GM10248 (cell line): ENCODE data around the gene PLN.

Experiments used
- CTCF ChIA-PET: fragments of 300-600 bp; sonication (Branson Sonifier 250); formaldehyde crosslinking; extraction: SDS; loops from one replicate; lab custom pipeline; 2021; ENCODE audit warnings: antibody characterized with exemption; lab: Yijun Ruan, JAX
- POLR2A ChIA-PET: fragments of 350-650 bp; sonication (Branson Sonifier 250); formaldehyde crosslinking; extraction: SDS; loops from one replicate; lab custom pipeline; 2020; ENCODE audit warnings: antibody characterized with exemption; lab: Yijun Ruan, JAX
- DNase-seq: peaks from one replicate; pipeline ENCODE4 v3.0.0; 2012; ENCODE audit errors: extremely low spot score
- TF ChIP-seq, protein P1 (sequence below): IDR thresholded peaks from 2 replicates; pipeline ENCODE4 v1.5.1; 2012; ENCODE audit warnings: mild to moderate bottlenecking, low read depth; ENCODE audit errors: extremely low read depth, missing control alignments, control extremely low read depth

The PLN gene

GRCh38 chr6:118530942-118531341 is 17.2 kb upstream of the PLN start:
- POLR2A ChIA-PET = no interaction called here

GRCh38 chr6:118535176-118535844 is 12.8 kb upstream of the PLN start:
- DNase-seq = no peak
- TF ChIP-seq, protein P1, sequence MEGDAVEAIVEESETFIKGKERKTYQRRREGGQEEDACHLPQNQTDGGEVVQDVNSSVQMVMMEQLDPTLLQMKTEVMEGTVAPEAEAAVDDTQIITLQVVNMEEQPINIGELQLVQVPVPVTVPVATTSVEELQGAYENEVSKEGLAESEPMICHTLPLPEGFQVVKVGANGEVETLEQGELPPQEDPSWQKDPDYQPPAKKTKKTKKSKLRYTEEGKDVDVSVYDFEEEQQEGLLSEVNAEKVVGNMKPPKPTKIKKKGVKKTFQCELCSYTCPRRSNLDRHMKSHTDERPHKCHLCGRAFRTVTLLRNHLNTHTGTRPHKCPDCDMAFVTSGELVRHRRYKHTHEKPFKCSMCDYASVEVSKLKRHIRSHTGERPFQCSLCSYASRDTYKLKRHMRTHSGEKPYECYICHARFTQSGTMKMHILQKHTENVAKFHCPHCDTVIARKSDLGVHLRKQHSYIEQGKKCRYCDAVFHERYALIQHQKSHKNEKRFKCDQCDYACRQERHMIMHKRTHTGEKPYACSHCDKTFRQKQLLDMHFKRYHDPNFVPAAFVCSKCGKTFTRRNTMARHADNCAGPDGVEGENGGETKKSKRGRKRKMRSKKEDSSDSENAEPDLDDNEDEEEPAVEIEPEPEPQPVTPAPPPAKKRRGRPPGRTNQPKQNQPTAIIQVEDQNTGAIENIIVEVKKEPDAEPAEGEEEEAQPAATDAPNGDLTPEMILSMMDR = no peak
- ChIA-PET CTCF (interaction anchor here (1.1 kb wide), 2 partner anchors 10 to 30 kb away, joined by 3 to 4 read pairs; no protein-coding TSS in a partner anchor), POLR2A (no interaction called here)

More at GRCh38 chr6:118530942-118531341, 17.2 kb upstream of the PLN start:
- TF ChIP-seq, protein P1 = no peak
- CTCF ChIA-PET = interaction anchor here (1.2 kb wide), 1 partner anchor 9 kb away, joined by 4 read pairs; no protein-coding TSS in a partner anchor
- DNase-seq = no peak

GRCh38 chr6:118536478-118536877 is 11.6 kb upstream of the PLN start:
- CTCF ChIA-PET = interaction anchor here (1.1 kb wide), 2 partner anchors 8 to 29 kb away, joined by 3 to 4 read pairs; no protein-coding TSS in a partner anchor
- DNase-seq = no peak
- POLR2A ChIA-PET = no interaction called here
- TF ChIP-seq, protein P1 = no peak

DNA sequence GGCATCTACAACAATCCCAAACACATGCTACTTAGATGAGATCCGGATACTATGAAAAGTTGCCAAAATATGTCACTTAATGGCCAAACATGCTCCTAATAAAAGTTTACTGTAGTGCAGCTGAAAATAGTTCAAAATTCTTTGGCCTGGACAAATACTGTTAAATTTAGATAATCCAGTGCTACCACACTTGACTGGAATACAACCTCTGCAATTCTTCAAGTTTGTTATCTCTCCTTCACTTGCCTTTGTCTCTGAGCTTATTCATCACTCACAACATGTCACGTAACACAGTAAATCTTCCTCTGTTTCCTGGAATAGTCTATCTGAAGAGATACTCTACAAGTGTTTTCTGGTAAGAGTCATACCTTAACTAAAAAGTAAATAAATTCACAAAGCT is 10.5 kb upstream of the PLN start:
- ChIA-PET POLR2A (no interaction called here), CTCF (interaction anchor here (1.2 to 1.5 kb wide), 2 partner anchors 27 to 218 kb away, joined by 3 to 4 read pairs; no protein-coding TSS in a partner anchor)
- DNase-seq = no peak
- TF ChIP-seq, protein P1 = no peak

DNA sequence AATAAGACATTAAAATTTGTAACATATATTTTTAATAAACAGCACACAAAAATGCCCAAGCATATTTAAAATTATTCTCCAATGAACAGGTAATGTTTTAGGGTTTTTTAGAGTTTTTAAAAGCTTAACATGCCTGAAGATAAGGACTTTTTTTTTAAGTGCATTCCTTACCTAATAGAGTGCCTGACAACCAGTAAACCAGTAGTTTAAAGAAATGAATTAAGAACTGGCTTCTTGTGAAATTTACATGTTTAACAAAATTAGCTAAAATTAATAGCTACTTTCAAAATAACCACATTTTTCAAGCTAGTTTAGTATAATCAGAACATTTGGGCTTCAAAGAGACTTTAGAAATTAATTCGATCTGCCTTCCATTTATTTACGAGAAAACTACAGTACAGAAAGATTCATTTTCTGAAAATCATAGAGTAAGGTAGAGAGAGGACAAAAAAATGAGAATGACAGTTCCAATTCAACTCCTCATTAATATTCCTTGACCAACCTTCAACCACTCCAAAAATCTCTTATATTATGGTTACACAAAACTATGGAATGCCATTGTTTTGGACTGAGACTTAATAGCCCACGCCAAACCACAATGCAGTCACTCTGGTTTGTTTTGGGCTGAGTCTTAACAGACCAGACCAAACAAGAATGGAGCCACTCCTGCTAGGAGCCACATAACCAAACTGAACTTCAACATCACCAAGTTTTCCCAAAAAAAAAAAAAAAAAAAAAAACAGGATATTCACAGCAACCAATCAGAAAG is 5.7 kb upstream of the PLN start:
- ChIA-PET POLR2A (no interaction called here), CTCF (interaction anchor here (1.9 kb wide), 1 partner anchor 9 kb away, joined by 5 read pairs; no protein-coding TSS in a partner anchor)
- TF ChIP-seq, protein P1 = no peak
- DNase-seq = no peak

DNA sequence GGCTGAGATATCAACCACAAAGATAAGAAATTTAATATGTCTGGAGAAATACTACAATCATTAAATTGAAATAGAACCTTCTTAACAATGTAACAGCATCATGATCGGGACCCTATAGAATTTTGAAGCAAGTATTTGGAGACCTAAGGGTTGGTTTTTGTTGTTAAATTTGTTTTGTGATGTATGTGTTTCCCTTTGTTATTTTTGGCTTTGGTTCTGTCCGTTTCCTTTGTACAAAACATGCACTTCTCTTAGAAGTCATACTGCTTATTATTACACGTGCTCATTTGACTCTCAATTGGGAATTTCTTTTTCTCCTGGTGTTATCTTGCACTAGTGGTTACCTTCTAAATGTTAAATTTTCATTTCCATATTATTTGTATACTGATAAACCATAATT is 4.0 kb upstream of the PLN start:
- ChIA-PET CTCF (no interaction called here), POLR2A (no interaction called here)
- DNase-seq = no peak
- TF ChIP-seq, protein P1 = no peak
